Right renal cortex interstitium (tissue), 3 donors: Measurements from ENCODE around the gene ZBTB44. TPM values are rescaled to one million over a fixed set of nuclear protein-coding genes. Genes with fewer than 3 reads are reported as not detected.

Experiments used
- DNase-seq, 3 donors: peaks; one replicate each; pipeline ENCODE4 v3.0.0-alpha.2; 2013; ENCODE audit warnings: low read depth in 3 of 3, low spot score in 2 of 3
- polyA plus RNA-seq, 3 donors: library from polyadenylated mRNA; unstranded; fragments of 120-200 nt; gene quantifications; one replicate each; pipeline ENCODE4 v1.2.1, GENCODE V29; 2013; ENCODE audit not compliant: insufficient read length in 3 of 3

ZBTB44 gene
- polyA plus RNA-seq, 3 donors = 53.7 to 59.0 (median 56.7) TPM

- no peak for DNase-seq
Measured at GRCh38 chr11:130216591-130217132, 98.1 kb downstream of the ZBTB44 start.

- DNase-seq = no peak
Measured at GRCh38 chr11:130216221-130216550, 98.5 kb downstream of the ZBTB44 start.

- DNase-seq = no peak
Measured at GRCh38 chr11:130215531-130216220, 99.0 kb downstream of the ZBTB44 start.

GRCh38 chr11:130214861-130215530 lies 99.7 kb downstream of the ZBTB44 start:
- DNase-seq = no peak

- no peak for DNase-seq
Measured at GRCh38 chr11:130213979-130214281, 100.8 kb downstream of the ZBTB44 start.

GRCh38 chr11:130213143-130213978 lies 101.4 kb downstream of the ZBTB44 start:
- no peak for DNase-seq

GRCh38 chr11:130212431-130212961 lies 102.2 kb downstream of the ZBTB44 start:
- no peak for DNase-seq

- DNase-seq = no peak
Measured at GRCh38 chr11:130211781-130212401, 102.8 kb downstream of the ZBTB44 start.

- no peak for DNase-seq
Measured at GRCh38 chr11:130211144-130211543, 103.6 kb downstream of the ZBTB44 start.

- DNase-seq = no peak
Measured at GRCh38 chr11:130209954-130210854, 104.5 kb downstream of the ZBTB44 start.

GRCh38 chr11:130209128-130209932 lies 105.4 kb downstream of the ZBTB44 start:
- no peak for DNase-seq

GRCh38 chr11:130208241-130209127 lies 106.2 kb downstream of the ZBTB44 start:
- no peak for DNase-seq

GRCh38 chr11:130206141-130206540 lies 108.6 kb downstream of the ZBTB44 start:
- no peak for DNase-seq

GRCh38 chr11:130204703-130205095 lies 110.0 kb downstream of the ZBTB44 start:
- DNase-seq = no peak

- DNase-seq = no peak
Measured at GRCh38 chr11:130203766-130204702, 110.7 kb downstream of the ZBTB44 start.

- DNase-seq = no peak
Measured at GRCh38 chr11:130202818-130203689, 111.7 kb downstream of the ZBTB44 start.
